Panc1 (cell line): Measurements from ENCODE around the gene AATF. TPM values are rescaled to one million over a fixed set of nuclear protein-coding genes. Genes with fewer than 3 reads are reported as not detected.

Source experiments
- ATAC-seq: fragments of 200-7000 bp; cut with Tn5 transposase; 2 replicates; pipeline ENCODE4 v1.9.1; 2020; ENCODE audit warnings: mild to moderate bottlenecking, moderate library complexity
- BruUV-seq: library from RNA; stranded (reverse); fragments of 400-500 nt; replicated peaks from 2 replicates; lab custom pipeline; 2021; lab: Mats Ljungman, UMichigan
- CTCF ChIA-PET: fragments of 300-600 bp; sonication (Branson Sonifier 250); formaldehyde crosslinking; loops from one replicate; lab custom pipeline; 2022; ENCODE audit warnings: antibody characterized with exemption; lab: Charles Lee
- POLR2A ChIA-PET: fragments of 300-600 bp; sonication (Branson Sonifier 250); formaldehyde crosslinking; loops from one replicate; lab custom pipeline; 2022; ENCODE audit warnings: antibody characterized with exemption; lab: Charles Lee
- DNase-seq: peaks from one replicate; pipeline ENCODE4 v3.0.0-alpha.2; 2010; ENCODE audit warnings: low read depth, low spot score
- H3K27ac ChIP-seq: 2 replicates; pipeline ENCODE4 v1.5.1; 2011; ENCODE audit warnings: mild to moderate bottlenecking, low read length, inconsistent platforms
- H3K27me3 ChIP-seq: fragments of 200-500 bp; sonication (Bioruptor generic); 2 replicates; pipeline ENCODE4 v1.6.0; 2014; ENCODE audit warnings: low read length, inconsistent platforms; ENCODE audit not compliant: control insufficient read depth, insufficient read depth
- H3K36me3 ChIP-seq: fragments of 200-500 bp; sonication (Bioruptor generic); 2 replicates; pipeline ENCODE4 v1.5.1; 2014; ENCODE audit warnings: inconsistent platforms, mild to moderate bottlenecking, low read length, moderate library complexity; ENCODE audit not compliant: control insufficient read depth, insufficient read depth
- H3K4me1 ChIP-seq: 2 replicates; pipeline ENCODE4 v1.5.1; 2011; ENCODE audit warnings: inconsistent platforms, mild to moderate bottlenecking, low read length, moderate library complexity; ENCODE audit not compliant: control insufficient read depth, insufficient read depth
- H3K4me3 ChIP-seq, 2 experiments: 2 replicates each; pipeline ENCODE4 v1.5.1; 2011 to 2012; ENCODE audit warnings: low read depth in 2 of 2, low read length in 2 of 2, mild to moderate bottlenecking in 2 of 2, inconsistent platforms in 1 of 2, moderate library complexity in 1 of 2
- H3K9me3 ChIP-seq: fragments of 200-500 bp; sonication (Bioruptor generic); 2 replicates; pipeline ENCODE4 v1.5.1; 2014; ENCODE audit warnings: low read depth, mild to moderate bottlenecking, inconsistent platforms, low read length, moderate library complexity; ENCODE audit not compliant: control insufficient read depth, insufficient read depth
- CTCF ChIP-seq: fragments of 450-650 bp; IDR thresholded peaks from 2 replicates; pipeline ENCODE4 v1.5.1; 2017; ENCODE audit warnings: mild to moderate bottlenecking
- POLR2AphosphoS5 ChIP-seq: IDR thresholded peaks from 2 replicates; pipeline ENCODE4 v1.6.1; 2012; ENCODE audit warnings: mild to moderate bottlenecking, low read depth, low read length, moderate library complexity
- REST ChIP-seq, 2 experiments: IDR thresholded peaks; 2 replicates each; pipeline ENCODE4 v1.6.1; 2011 to 2012; ENCODE audit warnings: low read depth in 2 of 2, control low read depth in 1 of 2, low read length in 1 of 2, mild to moderate bottlenecking in 1 of 2, moderate library complexity in 1 of 2; ENCODE audit not compliant: insufficient read depth in 1 of 2
- SIN3A ChIP-seq: IDR thresholded peaks from 2 replicates; pipeline ENCODE4 v1.6.1; 2012; ENCODE audit warnings: low read depth, mild to moderate bottlenecking, low read length, moderate library complexity, borderline replicate concordance; ENCODE audit not compliant: insufficient read depth
- TCF7L2 ChIP-seq: IDR thresholded peaks from 2 replicates; pipeline ENCODE4 v1.6.1; 2011; ENCODE audit warnings: mild to moderate bottlenecking, low read depth, low read length, inconsistent platforms
- in situ Hi-C: cut with HindIII; loops from 2 replicates; pipeline ENCODE4 v1.10.0; 2016; ENCODE audit warnings: low sequenced_read_pairs, low pct_unique_long_range_greater_than_20kb
- intact Hi-C: fragments of 100-400 bp; cut with micrococcal nuclease; formaldehyde crosslinking; loops from one replicate; pipeline ENCODE4 v1.10.0; 2022; ENCODE audit not compliant: unreplicated experiment
- total RNA-seq: library from RNA; stranded (reverse); gene quantifications from one replicate; pipeline ENCODE4 v1.2.1, GENCODE V29; 2021; ENCODE audit not compliant: unreplicated experiment

The AATF gene
- total RNA-seq, 1 experiment from 2014 or later: 58.1 TPM

- in situ Hi-C loops: no loop called here
- no peaks in the 10 kb centered on the region for H3K9me3 ChIP-seq
- no peak overlapping the region for H3K4me3 ChIP-seq
- ChIA-PET CTCF (no interaction called here), POLR2A (no interaction called here)
- no TSS peak for BruUV-seq
- H3K36me3 ChIP-seq: peaks cover 16% of the 10 kb centered on the region
- H3K27ac ChIP-seq: no peak overlapping the region
- TF ChIP-seq TCF7L2: no peak
- TF ChIP-seq POLR2AphosphoS5: no peak
- no peak for TF ChIP-seq CTCF
- no peak for TF ChIP-seq SIN3A
- no peak for TF ChIP-seq REST (IDR thresholded peaks at IDR 0.05; ENCODE audit: insufficient read depth in 1 of 2, low read depth in 2 of 2, low read length in 1 of 2)
- no peaks in the 10 kb centered on the region for H3K27me3 ChIP-seq
- intact Hi-C loops: no loop called here
- ATAC-seq (no peak), DNase-seq (no peak)
- no peaks in the 10 kb centered on the region for H3K4me1 ChIP-seq
These were observed 44.5 kb downstream of the AATF start for GRCh38 chr17:36993227-36993626.

- ChIA-PET CTCF (no interaction called here), POLR2A (no interaction called here)
- no peaks in the 10 kb centered on the region for H3K4me1 ChIP-seq
- no peak for DNase-seq
- intact Hi-C loops (no loop called here), in situ Hi-C loops (no loop called here)
- H3K4me3 ChIP-seq: no peak overlapping the region
- no peak for ATAC-seq
- no peak overlapping the region for H3K27ac ChIP-seq
- no peaks in the 10 kb centered on the region for H3K27me3 ChIP-seq
- BruUV-seq: no TSS peak
- TF ChIP-seq REST (IDR thresholded peaks at IDR 0.05; ENCODE audit: insufficient read depth in 1 of 2, low read depth in 2 of 2, low read length in 1 of 2): no peak
- no peak for TF ChIP-seq SIN3A
- TF ChIP-seq TCF7L2: no peak
- TF ChIP-seq CTCF: no peak
- TF ChIP-seq POLR2AphosphoS5: no peak
- H3K9me3 ChIP-seq: no peaks in the 10 kb centered on the region
- peaks cover 12% of the 10 kb centered on the region for H3K36me3 ChIP-seq
These were observed 45.7 kb downstream of the AATF start for GRCh38 chr17:36994438-36994837.
